OCI-LY7 (cell line): ENCODE measurements around the gene USB1. TPM values are rescaled to one million over a fixed set of nuclear protein-coding genes. Genes with fewer than 3 reads are reported as not detected.

ENCODE experiments used
- BruUV-seq: library from RNA; stranded (reverse); fragments of 400-500 nt; replicated peaks from 2 replicates; lab custom pipeline; 2021; lab: Mats Ljungman, UMichigan
- CTCF ChIA-PET: fragments of 300-600 bp; sonication (Branson Sonifier 250); formaldehyde crosslinking; loops from one replicate; lab custom pipeline; 2022; ENCODE audit warnings: antibody characterized with exemption; ENCODE audit not compliant: unreplicated experiment; lab: Charles Lee
- POLR2A ChIA-PET: fragments of 300-600 bp; sonication (Branson Sonifier 250); formaldehyde crosslinking; loops from one replicate; lab custom pipeline; 2022; ENCODE audit warnings: antibody characterized with exemption; lab: Charles Lee
- DNase-seq: peaks from one replicate; pipeline ENCODE4 v3.0.0-alpha.2; 2015; ENCODE audit warnings: low spot score
- H2AFZ ChIP-seq: fragments of 200-600 bp; sonication (generic), shearing (Covaris generic); 2 replicates; pipeline ENCODE4 v1.6.1; 2014; ENCODE audit warnings: mild to moderate bottlenecking, antibody characterized with exemption, low read length, moderate library complexity
- H3K27ac ChIP-seq: fragments of 200-600 bp; sonication (generic); 2 replicates; pipeline ENCODE4 v1.5.1; 2014; ENCODE audit warnings: mixed run types, low read depth, mild to moderate bottlenecking, moderate library complexity, low read length, inconsistent platforms; ENCODE audit not compliant: poor library complexity, severe bottlenecking
- H3K36me3 ChIP-seq: fragments of 200-600 bp; sonication (generic); 2 replicates; pipeline ENCODE4 v1.6.1; 2014; ENCODE audit warnings: mild to moderate bottlenecking, antibody characterized with exemption, low read length, moderate library complexity, mixed read lengths; ENCODE audit not compliant: insufficient read depth
- H3K4me1 ChIP-seq: fragments of 200-600 bp; sonication (generic); 2 replicates; pipeline ENCODE4 v1.5.1; 2014; ENCODE audit warnings: mild to moderate bottlenecking, low read length; ENCODE audit not compliant: insufficient read depth, poor library complexity, severe bottlenecking
- H3K4me2 ChIP-seq: fragments of 200-600 bp; sonication (generic); 2 replicates; pipeline ENCODE4 v1.6.1; 2014; ENCODE audit warnings: mild to moderate bottlenecking, low read length
- H3K4me3 ChIP-seq: fragments of 200-600 bp; sonication (generic); 2 replicates; pipeline ENCODE4 v1.5.1; 2014; ENCODE audit warnings: mild to moderate bottlenecking, low read depth, low read length; ENCODE audit not compliant: poor library complexity, severe bottlenecking
- H3K79me2 ChIP-seq: fragments of 200-600 bp; sonication (generic); 2 replicates; pipeline ENCODE4 v1.6.1; 2016; ENCODE audit warnings: low read depth, mild to moderate bottlenecking, low read length, moderate library complexity, mixed read lengths; ENCODE audit not compliant: insufficient read depth
- H3K9me2 ChIP-seq: fragments of 200-600 bp; sonication (generic); 2 replicates; pipeline ENCODE4 v1.6.1; 2016; ENCODE audit warnings: mild to moderate bottlenecking, low read length, mixed read lengths; ENCODE audit not compliant: insufficient read depth
- H3K9me3 ChIP-seq: fragments of 200-600 bp; sonication (generic); 2 replicates; pipeline ENCODE4 v1.6.1; 2014; ENCODE audit warnings: mild to moderate bottlenecking, mixed run types, low read length, mixed read lengths
- H4K20me1 ChIP-seq: fragments of 200-600 bp; sonication (generic); 2 replicates; pipeline ENCODE4 v1.6.1; 2014; ENCODE audit warnings: mild to moderate bottlenecking, antibody characterized with exemption, low read length, moderate library complexity, mixed read lengths; ENCODE audit not compliant: insufficient read depth
- CTCF ChIP-seq: fragments of 200-600 bp; sonication (generic); conservative IDR thresholded peaks from 2 replicates; pipeline ENCODE4 v1.5.1; 2014; ENCODE audit warnings: mild to moderate bottlenecking, antibody characterized with exemption, low read length, moderate library complexity, mixed read lengths
- EZH2phosphoT487 ChIP-seq: fragments of 200-600 bp; sonication (generic); IDR thresholded peaks from 2 replicates; pipeline ENCODE4 v1.6.1; 2018; ENCODE audit warnings: low read depth, borderline replicate concordance, mild to moderate bottlenecking, mixed run types, antibody characterized with exemption, low read length, moderate library complexity, mixed read lengths
- intact Hi-C: fragments of 100-400 bp; cut with micrococcal nuclease; formaldehyde crosslinking; loops from one replicate; pipeline ENCODE4 v1.10.0; 2022; ENCODE audit not compliant: unreplicated experiment
- total RNA-seq, 2 experiments: library from RNA; depleted of rRNA in 1 of 2; stranded (reverse); fragments of >200 nt in 1 of 2; shearing (Covaris generic) in 1 of 2; gene quantifications; 2 replicates each; pipeline ENCODE4 v1.2.3, GENCODE V29; 2014 to 2022

USB1 gene
- total RNA-seq, 2 experiments from 2014 or later, result 12.5 to 48.3 TPM

DNA sequence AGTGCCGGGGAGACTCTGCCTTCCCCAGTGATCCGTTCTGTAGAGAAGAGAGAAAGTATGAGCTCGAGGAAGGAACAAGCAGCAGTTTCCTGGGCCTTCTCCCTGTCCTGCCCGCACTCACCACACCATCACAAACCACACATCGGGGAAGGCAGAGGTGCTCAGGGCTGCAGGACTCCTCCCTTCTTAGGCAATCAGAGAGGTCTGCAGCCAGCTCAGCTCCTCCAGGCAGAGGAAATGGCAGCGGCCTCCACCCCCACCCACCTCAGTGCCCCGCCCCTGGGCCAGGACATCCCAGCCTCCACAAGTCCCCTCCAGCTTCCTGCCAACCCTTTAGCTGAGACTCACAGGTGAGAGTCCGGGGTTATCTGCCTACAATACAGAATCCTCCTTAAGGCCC is 2.7 kb upstream of the USB1 start:
- H3K4me1 ChIP-seq, result peaks cover 22% of the 10 kb centered on the region
- no peak for DNase-seq
- H3K27ac ChIP-seq, result no peak overlapping the region
- no peaks in the 10 kb centered on the region for H3K9me3 ChIP-seq
- no peak overlapping the region for H3K4me3 ChIP-seq
- no peaks in the 10 kb centered on the region for H4K20me1 ChIP-seq
- no peak overlapping the region for H2AFZ ChIP-seq
- no peaks in the 10 kb centered on the region for H3K9me2 ChIP-seq
- TF ChIP-seq EZH2phosphoT487 (no peak), CTCF (no peak)
- POLR2A ChIA-PET, result interaction anchor here (0.5 to 1.5 kb wide), 2 partner anchors 131 to 326 kb away, joined by 3 to 4 read pairs; partner anchors contain the start of gene CFAP20
- BruUV-seq, result no TSS peak
- peaks cover 4% of the 10 kb centered on the region; the same call in 1 of the 2 replicates for H3K79me2 ChIP-seq
- CTCF ChIA-PET, result interaction anchor here (0.6 kb wide), 1 partner anchor 64 kb away, joined by 9 read pairs; no protein-coding TSS in a partner anchor
- intact Hi-C loops, result no loop called here
- H3K36me3 ChIP-seq, result peaks cover 20% of the 10 kb centered on the region
- H3K4me2 ChIP-seq, result 0 out of 2 replicates have a peak overlapping the region, but pooled peaks have one; percentile 100

GRCh38 chr16:57998992-57999365 is 2.2 kb upstream of the USB1 start:
- Histone ChIP-seq H3K79me2 (peaks cover 4% of the 10 kb centered on the region; the same call in 1 of the 2 replicates), H4K20me1 (no peaks in the 10 kb centered on the region), H3K27ac (peak overlapping the region; percentile 83), H3K36me3 (peaks cover 23% of the 10 kb centered on the region), H2AFZ (no peak overlapping the region), H3K9me2 (no peaks in the 10 kb centered on the region), H3K9me3 (no peaks in the 10 kb centered on the region), H3K4me2 (peak overlapping the region; percentile 100), H3K4me1 (peaks cover 22% of the 10 kb centered on the region), H3K4me3 (peak overlapping the region; percentile 75)
- TSS peak; percentile 50 for BruUV-seq
- no peak for TF ChIP-seq CTCF
- no peak for TF ChIP-seq EZH2phosphoT487
- POLR2A ChIA-PET, result interaction anchor here (1.5 kb wide), 1 partner anchor 130 kb away, joined by 4 read pairs; the partner anchor contains the start of gene CFAP20
- CTCF ChIA-PET, result interaction anchor here (0.6 kb wide), 1 partner anchor 64 kb away, joined by 9 read pairs; no protein-coding TSS in a partner anchor
- DNase-seq, result no peak
- intact Hi-C loops, result no loop called here

DNA sequence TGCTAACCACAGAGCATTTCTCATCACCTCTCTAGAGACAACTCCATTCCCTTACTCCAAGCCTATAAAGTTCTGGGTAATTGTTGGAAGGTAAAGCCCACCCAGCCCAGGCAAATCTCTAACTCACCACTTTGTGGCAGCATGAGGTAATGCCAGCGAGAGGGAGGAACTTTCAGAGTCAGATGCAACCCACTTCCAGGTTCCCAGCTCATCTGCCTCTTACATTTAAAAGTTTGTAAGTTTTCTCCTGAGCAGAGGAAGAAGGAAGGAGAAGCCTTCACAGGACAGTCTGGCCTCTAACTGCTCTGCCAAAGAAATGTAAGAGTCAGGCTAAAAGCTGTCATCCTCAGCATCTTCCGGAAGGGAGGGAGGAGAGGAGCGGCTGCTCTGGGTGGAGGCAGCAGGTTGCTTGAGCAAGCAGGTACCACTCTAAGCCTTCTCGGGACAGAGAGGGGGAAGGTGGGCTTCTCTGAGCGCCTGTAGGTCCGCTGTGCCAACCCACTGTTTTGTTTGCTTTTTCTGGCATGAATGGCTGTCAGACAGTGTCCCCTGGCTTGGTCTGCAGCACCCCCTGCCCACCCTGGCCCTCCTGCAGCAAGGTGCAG is 1.7 kb upstream of the USB1 start:
- no TSS peak for BruUV-seq
- peaks cover 22% of the 10 kb centered on the region for H3K4me1 ChIP-seq

More for the DNA sequence above, 1.7 kb upstream of the USB1 start:
- Histone ChIP-seq H3K79me2 (peaks cover 4% of the 10 kb centered on the region; the same call in 1 of the 2 replicates), H4K20me1 (no peaks in the 10 kb centered on the region), H3K36me3 (peaks cover 24% of the 10 kb centered on the region), H3K27ac (peak overlapping the region; percentile 83), H3K9me3 (no peaks in the 10 kb centered on the region), H2AFZ (peak overlapping the region; percentile 34; the same call in 1 of the 2 replicates), H3K9me2 (no peaks in the 10 kb centered on the region), H3K4me2 (peak overlapping the region; percentile 100), H3K4me3 (peak overlapping the region; percentile 75)
- CTCF ChIA-PET, result no interaction called here
- no peak for TF ChIP-seq EZH2phosphoT487
- TF ChIP-seq CTCF, result peak; percentile 65
- DNase-seq, result peak; percentile 62
- POLR2A ChIA-PET, result interaction anchor here (1.5 kb wide), 1 partner anchor 130 kb away, joined by 4 read pairs; the partner anchor contains the start of gene CFAP20
- intact Hi-C loops, result no loop called here
